DOHH2 (cell line): ENCODE results near the gene MAPK4.

ENCODE experiments used
- H3F3A ChIP-seq: fragments of 200-600 bp; sonication (generic), shearing (Covaris generic); 2 replicates; pipeline ENCODE4 v1.6.0; 2016; ENCODE audit warnings: antibody characterized with exemption, mild to moderate bottlenecking; ENCODE audit not compliant: control insufficient read depth, insufficient read depth
- H3K27ac ChIP-seq: fragments of 200-600 bp; sonication (generic); 2 replicates; pipeline ENCODE4 v1.5.1; 2014; ENCODE audit warnings: low read depth, mild to moderate bottlenecking, low read length, moderate library complexity
- H3K27me3 ChIP-seq: fragments of 200-600 bp; sonication (generic); 2 replicates; pipeline ENCODE4 v1.6.1; 2014; ENCODE audit warnings: mild to moderate bottlenecking, low read length, mixed read lengths; ENCODE audit not compliant: control insufficient read depth
- H3K36me3 ChIP-seq: fragments of 200-600 bp; sonication (generic); 2 replicates; pipeline ENCODE4 v1.6.1; 2014; ENCODE audit warnings: mild to moderate bottlenecking, low read length, moderate library complexity, mixed read lengths; ENCODE audit not compliant: control insufficient read depth
- H3K4me1 ChIP-seq: fragments of 200-600 bp; sonication (generic); 2 replicates; pipeline ENCODE4 v1.6.1; 2014; ENCODE audit warnings: mild to moderate bottlenecking, low read length, mixed read lengths; ENCODE audit not compliant: control insufficient read depth
- H3K4me2 ChIP-seq: fragments of 200-600 bp; sonication (generic); 2 replicates; pipeline ENCODE4 v1.6.0; 2014; ENCODE audit warnings: mild to moderate bottlenecking, low read length, moderate library complexity
- H3K4me3 ChIP-seq: fragments of 200-600 bp; sonication (generic); 2 replicates; pipeline ENCODE4 v1.5.1; 2014; ENCODE audit warnings: mild to moderate bottlenecking, low read length, mixed read lengths
- H3K79me2 ChIP-seq: fragments of 200-600 bp; sonication (generic); 2 replicates; pipeline ENCODE4 v1.6.1; 2014; ENCODE audit warnings: mild to moderate bottlenecking, low read length, mixed read lengths; ENCODE audit not compliant: control insufficient read depth
- H3K9me2 ChIP-seq: fragments of 200-600 bp; sonication (generic); replicated peaks from 2 replicates; pipeline ENCODE4 v1.6.1; 2014; ENCODE audit warnings: mild to moderate bottlenecking, low read length, mixed read lengths; ENCODE audit not compliant: control insufficient read depth
- H3K9me3 ChIP-seq: fragments of 200-600 bp; sonication (generic); 2 replicates; pipeline ENCODE4 v1.6.1; 2014; ENCODE audit warnings: antibody characterized with exemption, low read length, mixed read lengths; ENCODE audit not compliant: control insufficient read depth, insufficient read depth
- H4K20me1 ChIP-seq: fragments of 200-600 bp; sonication (generic); 2 replicates; pipeline ENCODE4 v1.6.0; 2014; ENCODE audit warnings: low read depth, mild to moderate bottlenecking, antibody characterized with exemption, low read length, moderate library complexity; ENCODE audit not compliant: control insufficient read depth, insufficient read depth
- EZH2phosphoT487 ChIP-seq: fragments of 200-600 bp; sonication (generic); IDR thresholded peaks from 2 replicates; pipeline ENCODE4 v1.6.1; 2017; ENCODE audit warnings: borderline replicate concordance, mild to moderate bottlenecking, antibody characterized with exemption, low read length, moderate library complexity, mixed read lengths
- TF ChIP-seq, protein P1 (sequence below): fragments of 200-600 bp; sonication (generic); IDR thresholded peaks from one replicate; pipeline ENCODE4 v1.5.1; 2014; ENCODE audit warnings: antibody characterized with exemption, mild to moderate bottlenecking, low read depth, low read length; ENCODE audit not compliant: poor library complexity, severe bottlenecking

The MAPK4 gene

DNA sequence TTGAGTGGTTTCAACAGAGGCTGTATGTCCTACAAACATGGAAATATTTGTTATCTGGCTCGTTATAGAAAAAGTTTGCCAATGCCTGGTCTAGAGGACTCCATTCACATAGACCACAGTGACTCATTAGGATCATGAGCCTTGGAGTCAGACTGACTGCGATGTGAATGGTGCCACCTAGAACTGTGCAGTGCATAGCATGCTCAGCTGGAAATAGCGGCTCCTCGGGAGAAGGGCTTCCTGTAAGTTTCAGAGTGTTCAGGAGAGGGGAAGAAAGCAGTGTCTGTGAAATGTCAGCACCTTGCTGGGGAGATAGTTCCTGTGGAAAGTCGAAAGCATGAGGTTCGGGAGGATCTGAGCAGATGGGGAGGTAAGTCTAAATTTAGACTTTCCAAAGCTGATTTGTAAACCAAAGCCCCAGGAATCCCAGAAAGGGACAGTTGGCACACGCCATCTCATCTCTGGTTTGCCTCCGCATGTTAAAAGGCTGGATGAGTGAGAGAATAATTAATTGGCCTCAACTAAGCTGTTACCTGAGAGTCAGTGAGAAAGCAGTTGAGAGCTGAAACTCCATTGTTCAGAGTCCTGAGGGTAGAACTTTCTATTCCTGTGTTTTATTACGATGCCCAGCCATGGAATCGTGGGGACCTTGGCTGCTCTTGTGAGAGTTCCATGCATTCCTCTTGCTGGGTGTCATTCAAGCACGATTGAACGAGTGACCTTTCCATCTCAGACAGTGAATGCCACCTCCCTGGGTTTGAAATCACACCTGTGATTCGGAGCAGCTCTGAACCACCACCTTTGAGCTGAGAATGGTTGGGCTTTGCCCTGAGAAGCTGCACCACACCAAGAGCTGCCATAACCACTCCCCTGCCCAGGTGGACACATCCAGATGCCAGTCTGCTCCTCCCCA is 99.5 kb downstream of the MAPK4 start:
- Histone ChIP-seq H3K4me1 (no peaks in the 10 kb centered on the region), H3K9me2 (no peaks in the 10 kb centered on the region), H3K79me2 (no peaks in the 10 kb centered on the region), H4K20me1 (no peaks in the 10 kb centered on the region), H3F3A (no peaks in the 10 kb centered on the region), H3K27me3 (no peaks in the 10 kb centered on the region; the same call in 1 of the 2 replicates), H3K4me2 (no peak overlapping the region), H3K27ac (no peak overlapping the region), H3K9me3 (peaks cover 10% of the 10 kb centered on the region; the same call in 1 of the 2 replicates), H3K4me3 (no peak overlapping the region), H3K36me3 (no peaks in the 10 kb centered on the region)
- TF ChIP-seq, protein P1, sequence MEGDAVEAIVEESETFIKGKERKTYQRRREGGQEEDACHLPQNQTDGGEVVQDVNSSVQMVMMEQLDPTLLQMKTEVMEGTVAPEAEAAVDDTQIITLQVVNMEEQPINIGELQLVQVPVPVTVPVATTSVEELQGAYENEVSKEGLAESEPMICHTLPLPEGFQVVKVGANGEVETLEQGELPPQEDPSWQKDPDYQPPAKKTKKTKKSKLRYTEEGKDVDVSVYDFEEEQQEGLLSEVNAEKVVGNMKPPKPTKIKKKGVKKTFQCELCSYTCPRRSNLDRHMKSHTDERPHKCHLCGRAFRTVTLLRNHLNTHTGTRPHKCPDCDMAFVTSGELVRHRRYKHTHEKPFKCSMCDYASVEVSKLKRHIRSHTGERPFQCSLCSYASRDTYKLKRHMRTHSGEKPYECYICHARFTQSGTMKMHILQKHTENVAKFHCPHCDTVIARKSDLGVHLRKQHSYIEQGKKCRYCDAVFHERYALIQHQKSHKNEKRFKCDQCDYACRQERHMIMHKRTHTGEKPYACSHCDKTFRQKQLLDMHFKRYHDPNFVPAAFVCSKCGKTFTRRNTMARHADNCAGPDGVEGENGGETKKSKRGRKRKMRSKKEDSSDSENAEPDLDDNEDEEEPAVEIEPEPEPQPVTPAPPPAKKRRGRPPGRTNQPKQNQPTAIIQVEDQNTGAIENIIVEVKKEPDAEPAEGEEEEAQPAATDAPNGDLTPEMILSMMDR: no peak
- TF ChIP-seq EZH2phosphoT487: no peak

DNA sequence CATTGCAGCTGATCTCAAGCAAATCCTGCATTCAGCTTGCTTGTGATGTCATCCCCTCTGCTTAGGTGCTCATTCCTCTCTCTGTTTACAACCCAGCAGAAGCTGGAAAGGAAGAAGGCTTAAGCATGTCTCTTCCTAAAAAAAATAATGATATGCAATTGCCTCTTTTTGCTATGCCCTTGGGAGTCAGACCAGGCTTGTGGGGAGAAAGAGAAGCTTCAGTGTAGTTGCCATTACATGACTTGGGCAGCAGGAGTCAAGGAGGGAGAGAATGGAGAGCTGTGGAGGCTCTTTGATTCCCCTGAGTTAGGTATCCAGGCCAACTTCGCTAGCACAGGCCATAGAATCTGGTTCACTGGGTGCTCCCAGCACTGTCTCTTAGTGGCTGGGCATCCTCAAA is 101.1 kb downstream of the MAPK4 start:
- H4K20me1 ChIP-seq: no peaks in the 10 kb centered on the region
- TF ChIP-seq EZH2phosphoT487: no peak
- TF ChIP-seq, protein P1: no peak
- peaks cover 10% of the 10 kb centered on the region; the same call in 1 of the 2 replicates for H3K9me3 ChIP-seq

GRCh38 chr18:50662177-50662576 is 102.3 kb downstream of the MAPK4 start:
- Histone ChIP-seq H3K4me1 (no peaks in the 10 kb centered on the region), H3K4me3 (no peak overlapping the region), H3K9me2 (no peaks in the 10 kb centered on the region), H4K20me1 (no peaks in the 10 kb centered on the region), H3K4me2 (no peak overlapping the region), H3K79me2 (no peaks in the 10 kb centered on the region), H3K27ac (no peak overlapping the region), H3K27me3 (no peaks in the 10 kb centered on the region; the same call in 1 of the 2 replicates), H3K9me3 (peaks cover 10% of the 10 kb centered on the region; the same call in 1 of the 2 replicates), H3F3A (no peaks in the 10 kb centered on the region), H3K36me3 (no peaks in the 10 kb centered on the region)
- TF ChIP-seq, protein P1: peak; percentile 68
- no peak for TF ChIP-seq EZH2phosphoT487

More for the DNA sequence above, 101.1 kb downstream of the MAPK4 start:
- Histone ChIP-seq H3K9me2 (no peaks in the 10 kb centered on the region), H3K4me2 (no peak overlapping the region), H3K4me1 (no peaks in the 10 kb centered on the region), H3F3A (no peaks in the 10 kb centered on the region), H3K79me2 (no peaks in the 10 kb centered on the region), H3K4me3 (no peak overlapping the region), H3K27me3 (no peaks in the 10 kb centered on the region; the same call in 1 of the 2 replicates), H3K27ac (no peak overlapping the region), H3K36me3 (no peaks in the 10 kb centered on the region)
